Heart left ventricle (tissue), 16 donors: ENCODE results near the gene ZAP70. TPM values are rescaled to one million over a fixed set of nuclear protein-coding genes. Genes with fewer than 3 reads are reported as not detected.

Experiments
- ATAC-seq, 4 donors: fragments of 200-7000 bp; cut with Tn5 transposase; one replicate each; pipeline ENCODE4 v1.9.1; 2020 to 2022; ENCODE audit warnings: moderate library complexity in 4 of 4, mild to moderate bottlenecking in 3 of 4, moderate number of reproducible peaks in 1 of 4
- DNase-seq, 5 donors: peaks; one replicate each; pipeline ENCODE4 v3.0.0-alpha.2; 2020
- H3K27ac ChIP-seq, 12 donors: fragments of 200-600 bp; sonication (generic) in 4 of 12; one replicate each; pipeline versions ENCODE4 v1.5.0 to v1.8.0; 2016 to 2022; ENCODE audit warnings: mild to moderate bottlenecking in 2 of 12
- H3K27me3 ChIP-seq, 9 donors: fragments of 200-600 bp; sonication (generic) in 2 of 9; one replicate each; pipeline versions ENCODE4 v1.5.1 to v1.8.0; 2016 to 2022; ENCODE audit warnings: mild to moderate bottlenecking in 3 of 9
- H3K36me3 ChIP-seq, 9 donors: fragments of 200-600 bp; sonication (generic) in 2 of 9; one replicate each; pipeline versions ENCODE4 v1.5.0 to v1.8.0; 2018 to 2022; ENCODE audit warnings: mild to moderate bottlenecking in 2 of 9
- H3K4me1 ChIP-seq, 12 donors: fragments of 200-600 bp; sonication (generic) in 4 of 12; one replicate each; pipeline versions ENCODE4 v1.5.0 to v1.8.0; 2016 to 2022; ENCODE audit warnings: mild to moderate bottlenecking in 3 of 12
- H3K4me3 ChIP-seq, 12 donors: fragments of 200-600 bp; sonication (generic) in 4 of 12; one replicate each; pipeline versions ENCODE4 v1.5.0 to v1.8.0; 2017 to 2022; ENCODE audit warnings: mild to moderate bottlenecking in 9 of 12, moderate library complexity in 4 of 12
- H3K9me3 ChIP-seq, 12 donors: fragments of 200-600 bp; sonication (generic) in 4 of 12; one replicate each; pipeline versions ENCODE4 v1.5.0 to v1.8.0; 2016 to 2022; ENCODE audit warnings: mild to moderate bottlenecking in 1 of 12
- CTCF ChIP-seq, 12 donors: fragments of 200-600 bp; sonication (generic) in 4 of 12; IDR thresholded peaks; one replicate each; pipeline versions ENCODE4 v1.5.0 to v1.8.0; 2018 to 2022; ENCODE audit warnings: antibody characterized with exemption in 12 of 12, mild to moderate bottlenecking in 5 of 12
- POLR2A ChIP-seq, 2 donors: fragments of 450-650 bp; IDR thresholded peaks; one replicate each; pipeline ENCODE4 v1.6.1; 2017; ENCODE audit warnings: antibody characterized with exemption in 2 of 2, mild to moderate bottlenecking in 2 of 2, moderate library complexity in 2 of 2
- WGBS, 4 donors: extraction: QIAGEN DNeasy Blood & Tissue Kit in 2 of 4; methylation state at CpG; one replicate each; pipeline versions ENCODE4 v1.1.5 to v1.1.7; 2013 to 2018; 5-methylcytosine and 5-hydroxymethylcytosine counted together
- intact Hi-C, 10 donors: fragments of 100-400 bp; cut with DNase I; formaldehyde crosslinking; loops; one replicate each; pipeline versions ENCODE4 v1.11.1 to v1.14.2; 2022
- polyA plus RNA-seq, 2 donors: library from polyadenylated mRNA; stranded (reverse); fragments of 200-250 nt; gene quantifications; one replicate each; pipeline ENCODE4 v1.2.3, GENCODE V29; 2013
- total RNA-seq, 9 donors: library from RNA; depleted of rRNA in 2 of 9; stranded (reverse); fragments of >200 nt in 2 of 9; fragmentation: NEBNext Ultra II Directional in 3 of 9; extraction: Animal tissue kit (Norgen Biotek cat#: 25700) in 3 of 9; gene quantifications; one replicate each; pipeline versions ENCODE4 v1.1.0 to v1.2.4, GENCODE V29; 2016 to 2023
- donor health status: ischemic (EF 13 %, LVEDD 7.1; RV severe dilation, severe dysfunction).
- donor health status: healthy with polysubstance abuse.
- donor health status: DM: no; HTN: yes; CAD: no.
- donor health status: DM: no; HTN: no; CAD: no.
- donor health status: ischemic (EF 25% LVEDD 6.9; RV normal size, moderate dysfunction).
- donor health status: ischemic (EF 25% LVEDD 5.7; RV mildly dilated, moderate dysfunction).
- donor health status: healthy.
- donor health status: DM: yes; HTN: yes; CAD: no.
- donor health status: ischemic (EF 35%, LVEDD 5.7; RV mildly dilated, moderate dysfunction).
- donor health status: nonischemic (EF 11% LVEDD 7.7; RV severe dilation, severe dysfunction).
- donor health status: DM: yes; HTN: yes; CAD: no.
- donor health status: PGD.
- donor health status: ischemic (EF 29% LVEDD 5.4; RV normal size, mild dysfunction).
- donor health status: nonischemic (EF 23%, LVEDD 6.1; RV moderate dilation, normal function).

Gene ZAP70
- total and polyA plus RNA-seq, 11 donors, result 0.16 to 13.5 (median 0.70) TPM; not detected in 1

- DNase-seq (no peak), ATAC-seq (no peak)
- Histone ChIP-seq H3K9me3 (no peaks in the 10 kb centered on the region), H3K4me3 (no peak overlapping the region), H3K27me3 (no peaks in the 10 kb centered on the region), H3K27ac (no peak overlapping the region), H3K4me1 (peaks cover 0 to 9% (median 0%) of the 10 kb centered on the region in 12 donors), H3K36me3 (peaks cover 0 to 45% (median 21%) of the 10 kb centered on the region in 9 donors)
- TF ChIP-seq POLR2A (IDR thresholded peaks at IDR 0.05), result no peak
- TF ChIP-seq CTCF (IDR thresholded peaks at IDR 0.05), result no peak
- intact Hi-C loops, result no loop called here
- WGBS, 4 donors, result 63 to 85% (median 73%) methylated on average over 4 of the region's 4 CpGs
Measured at GRCh38 chr2:97779141-97779540, 65.8 kb downstream of the ZAP70 start.

DNA sequence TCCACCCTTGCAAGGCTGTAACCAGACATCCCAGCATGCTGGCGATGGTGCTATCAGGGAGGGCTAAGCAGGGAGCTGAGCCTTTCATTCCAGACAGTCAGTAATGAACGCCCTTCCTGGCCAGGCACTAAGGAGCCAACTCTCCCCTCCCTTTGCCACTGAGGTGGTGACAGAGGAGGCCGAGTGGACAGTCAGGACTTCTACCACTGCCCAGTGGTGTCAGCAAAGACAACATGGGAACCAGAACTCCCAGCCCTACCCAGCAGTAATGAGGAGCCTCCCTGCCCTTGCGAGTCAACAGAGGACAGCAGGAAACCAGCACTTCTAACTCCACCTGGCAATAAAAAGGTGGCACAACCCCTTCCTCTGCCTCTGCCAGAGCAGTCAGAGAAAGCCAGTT lies 68.6 kb downstream of the ZAP70 start:
- Histone ChIP-seq H3K27me3 (no peaks in the 10 kb centered on the region), H3K4me3 (no peak overlapping the region), H3K36me3 (peaks cover 0 to 39% (median 10%) of the 10 kb centered on the region in 9 donors), H3K27ac (no peak overlapping the region), H3K9me3 (no peaks in the 10 kb centered on the region), H3K4me1 (peaks cover 0 to 9% (median 0%) of the 10 kb centered on the region in 12 donors)
- 69 to 73% (median 71%) methylated on average over 3 to 4 of the region's 4 CpGs for WGBS, 4 donors
- TF ChIP-seq CTCF (IDR thresholded peaks at IDR 0.05) (no peak), POLR2A (IDR thresholded peaks at IDR 0.05) (no peak)
- intact Hi-C loops, result no loop called here
- ATAC-seq (peak in 3 of 4 donors; percentile 61 to 90 (median 76)), DNase-seq (no peak)

DNA sequence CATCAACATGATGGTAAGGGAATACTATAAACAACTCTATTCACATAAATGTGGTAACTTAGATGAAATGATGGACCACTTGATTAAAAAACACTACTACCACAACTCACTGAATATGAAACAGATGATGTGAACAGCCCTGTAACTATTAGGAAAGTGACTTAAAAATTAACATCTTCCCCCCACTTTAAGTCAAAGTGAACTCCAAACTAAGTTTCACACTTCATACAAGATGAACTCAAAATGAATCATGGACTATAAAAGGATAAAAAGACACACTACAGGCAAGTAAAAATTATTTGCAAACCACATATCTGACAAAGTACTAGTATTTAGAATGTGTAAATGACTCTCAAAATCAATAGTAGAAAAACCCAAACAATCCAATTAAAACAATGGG lies 71.6 kb downstream of the ZAP70 start:
- no peak overlapping the region for H3K27ac ChIP-seq
- peaks cover 0 to 39% (median 13%) of the 10 kb centered on the region in 9 donors for H3K36me3 ChIP-seq
- intact Hi-C loops, result no loop called here
- no peaks in the 10 kb centered on the region for H3K27me3 ChIP-seq
- no peak overlapping the region for H3K4me3 ChIP-seq
- H3K9me3 ChIP-seq, result no peaks in the 10 kb centered on the region
- DNase-seq (no peak), ATAC-seq (no peak)
- TF ChIP-seq CTCF (IDR thresholded peaks at IDR 0.05), result no peak
- H3K4me1 ChIP-seq, result peaks cover 0 to 9% (median 0%) of the 10 kb centered on the region in 12 donors

GRCh38 chr2:97785818-97786217 lies 72.4 kb downstream of the ZAP70 start:
- WGBS, 4 donors, result 93 to 100% (median 95%) methylated on average over 2 of the region's 2 CpGs

More at GRCh38 chr2:97785818-97786217, 72.4 kb downstream of the ZAP70 start:
- intact Hi-C loops, result no loop called here
- no peak overlapping the region for H3K27ac ChIP-seq
- ATAC-seq (no peak), DNase-seq (no peak)
- no peak overlapping the region for H3K4me3 ChIP-seq
- peaks cover 0 to 47% (median 20%) of the 10 kb centered on the region in 9 donors for H3K36me3 ChIP-seq
- H3K4me1 ChIP-seq, result peaks cover 0 to 9% (median 0%) of the 10 kb centered on the region in 12 donors
- TF ChIP-seq CTCF (IDR thresholded peaks at IDR 0.05), result no peak
- no peaks in the 10 kb centered on the region for H3K9me3 ChIP-seq
- H3K27me3 ChIP-seq, result no peaks in the 10 kb centered on the region
